ENCODE data around the gene WASHC2A.
"Not testable (repeated sequence)": the region's sequence is repeated elsewhere in the genome, so short reads cannot be mapped to it uniquely, and the experiment has no call there.

DNA sequence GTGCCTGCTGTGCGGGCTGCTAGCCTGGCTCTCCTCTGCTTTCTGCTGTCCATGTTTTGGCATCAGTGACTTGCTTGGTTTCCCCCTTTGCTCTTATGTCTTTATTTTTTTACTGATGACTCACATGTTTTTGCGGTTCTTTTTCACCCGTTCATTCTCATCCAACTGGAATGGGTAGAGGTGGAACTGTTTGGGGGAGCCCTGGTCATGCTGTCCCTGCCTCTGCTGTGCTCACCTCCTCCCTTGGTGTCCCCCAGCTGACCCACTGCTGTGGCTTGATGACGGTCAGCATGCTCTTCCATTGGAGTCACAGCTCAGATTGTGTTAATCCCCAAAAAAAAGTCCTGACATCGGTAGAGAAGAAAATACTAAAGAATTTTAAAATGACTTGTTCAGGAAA lies 26.9 kb downstream of the WASHC2A start:
- not testable (repeated sequence) for TF ChIP-seq CTCF (conservative IDR thresholded peaks at IDR 0.05; ENCODE audit: low read depth, low read length); EZH2 (IDR thresholded peaks at IDR 0.05; ENCODE audit: borderline replicate concordance, low read depth, low read length, poor library complexity, severe bottlenecking)
